Naive B cell (primary cell): Measurements from ENCODE around the gene PGRMC1. TPM values are rescaled to one million over a fixed set of nuclear protein-coding genes. Genes with fewer than 3 reads are reported as not detected.
"Not testable (repeated sequence)": the region's sequence is repeated elsewhere in the genome, so short reads cannot be mapped to it uniquely, and the experiment has no call there.

Source experiments
- ATAC-seq, 2 donors: fragments of 150-1000 bp; cut with Tn5 transposase; 2 replicates each; pipeline ENCODE4 v1.10.0; 2021; ENCODE audit warnings: low read depth in 2 of 2, mild to moderate bottlenecking in 2 of 2, moderate library complexity in 2 of 2
- DNase-seq: peaks from one replicate; pipeline ENCODE4 v3.0.0; 2022
- H3K27ac Mint-ChIP-seq, 6 donors: one replicate each; pipeline ENCODE4 v1.8.0; 2020 to 2022; ENCODE audit warnings: mild to moderate bottlenecking in 6 of 6, mixed read lengths in 6 of 6, moderate library complexity in 5 of 6, inconsistent platforms in 2 of 6
- H3K27me3 Mint-ChIP-seq, 3 donors: one replicate each; pipeline ENCODE4 v1.8.0; 2021 to 2022; ENCODE audit warnings: mixed read lengths in 3 of 3, mild to moderate bottlenecking in 1 of 3
- H3K36me3 Mint-ChIP-seq, 2 donors: one replicate each; pipeline ENCODE4 v1.8.0; 2020 to 2022; ENCODE audit warnings: mixed read lengths in 2 of 2, inconsistent platforms in 1 of 2, mild to moderate bottlenecking in 1 of 2
- H3K4me1 Mint-ChIP-seq, 3 donors: one replicate each; pipeline ENCODE4 v1.8.0; 2020 to 2022; ENCODE audit warnings: mixed read lengths in 3 of 3, inconsistent platforms in 1 of 3, mild to moderate bottlenecking in 1 of 3, moderate library complexity in 1 of 3
- H3K4me3 Mint-ChIP-seq, 8 donors: one replicate each; pipeline ENCODE4 v1.8.0; 2020 to 2022; ENCODE audit warnings: mild to moderate bottlenecking in 8 of 8, mixed read lengths in 8 of 8, moderate library complexity in 8 of 8, inconsistent platforms in 2 of 8
- H3K9me3 Mint-ChIP-seq, 7 donors: one replicate each; pipeline ENCODE4 v1.8.0; 2020 to 2022; ENCODE audit warnings: mixed read lengths in 7 of 7, mild to moderate bottlenecking in 5 of 7, inconsistent platforms in 2 of 7, moderate library complexity in 1 of 7
- polyA plus RNA-seq, 6 donors: library from polyadenylated mRNA; unstranded; fragments of 300-500 nt; fragmentation: Illumina TruSeq; gene quantifications; one replicate each; pipeline ENCODE4 v1.2.3, GENCODE V29; 2021; ENCODE audit warnings: low read depth in 6 of 6

PGRMC1 gene
- polyA plus RNA-seq, 6 donors from 2014 or later = 7.1 to 14.9 (median 10.8) TPM

GRCh38 chrX:119240356-119240755 is 4.3 kb downstream of the PGRMC1 start:
- ATAC-seq = no peak
- peak overlapping the region in 1 of 8 donors; percentile 43 for H3K4me3 Mint-ChIP-seq
- H3K36me3 Mint-ChIP-seq = peaks cover 7 to 10% of the 10 kb centered on the region in 2 donors

GRCh38 chrX:119247702-119248101 is 11.6 kb downstream of the PGRMC1 start:
- Mint-ChIP-seq H3K4me3 (no peak overlapping the region), H3K27ac (no peak overlapping the region), H3K4me1 (no peaks in the 10 kb centered on the region), H3K27me3 (no peaks in the 10 kb centered on the region), H3K36me3 (peaks cover 3% of the 10 kb centered on the region in 2 donors), H3K9me3 (no peaks in the 10 kb centered on the region)
- DNase-seq (no peak), ATAC-seq (no peak)

More at GRCh38 chrX:119240356-119240755, 4.3 kb downstream of the PGRMC1 start:
- DNase-seq = no peak
- Mint-ChIP-seq H3K4me1 (peaks cover 11 to 16% (median 11%) of the 10 kb centered on the region in 3 donors), H3K27me3 (peaks cover 0 to 5% (median 3%) of the 10 kb centered on the region in 3 donors), H3K9me3 (no peaks in the 10 kb centered on the region), H3K27ac (no peak overlapping the region)

- no peak for ATAC-seq
- peaks cover 0 to 7% (median 7%) of the 10 kb centered on the region in 3 donors for H3K27me3 Mint-ChIP-seq
- H3K27ac Mint-ChIP-seq = no peak overlapping the region
- H3K9me3 Mint-ChIP-seq = no peaks in the 10 kb centered on the region
- no peaks in the 10 kb centered on the region for H3K36me3 Mint-ChIP-seq
- H3K4me1 Mint-ChIP-seq = no peaks in the 10 kb centered on the region
- H3K4me3 Mint-ChIP-seq = no peak overlapping the region
- no peak for DNase-seq
Observed at GRCh38 chrX:119249891-119250290, 13.8 kb downstream of the PGRMC1 start.

GRCh38 chrX:119251386-119251785 is 15.3 kb downstream of the PGRMC1 start:
- no peak overlapping the region for H3K27ac Mint-ChIP-seq
- H3K27me3 Mint-ChIP-seq = peaks cover 0 to 16% (median 10%) of the 10 kb centered on the region in 3 donors
- no peaks in the 10 kb centered on the region for H3K4me1 Mint-ChIP-seq
- ATAC-seq (no peak), DNase-seq (no peak)
- H3K36me3 Mint-ChIP-seq = no peaks in the 10 kb centered on the region
- no peaks in the 10 kb centered on the region for H3K9me3 Mint-ChIP-seq
- no peak overlapping the region for H3K4me3 Mint-ChIP-seq

- Mint-ChIP-seq H3K27ac (no peak overlapping the region), H3K27me3 (peaks cover 6 to 29% (median 21%) of the 10 kb centered on the region in 3 donors), H3K9me3 (no peaks in the 10 kb centered on the region), H3K36me3 (no peaks in the 10 kb centered on the region), H3K4me3 (no peak overlapping the region), H3K4me1 (no peaks in the 10 kb centered on the region)
- no peak for DNase-seq
- no peak for ATAC-seq
Observed at GRCh38 chrX:119252716-119253115, 16.6 kb downstream of the PGRMC1 start.

GRCh38 chrX:119266364-119266995 is 30.4 kb downstream of the PGRMC1 start:
- Mint-ChIP-seq H3K4me1 (peaks cover 3 to 5% (median 4%) of the 10 kb centered on the region in 3 donors), H3K36me3 (no peaks in the 10 kb centered on the region), H3K27ac (no peak overlapping the region), H3K9me3 (no peaks in the 10 kb centered on the region), H3K27me3 (peaks cover 9 to 28% (median 15%) of the 10 kb centered on the region in 3 donors), H3K4me3 (no peak overlapping the region)
- ATAC-seq (peak in 1 of 2 donors; percentile 37), DNase-seq (no peak)

- not testable (repeated sequence) for H3K4me1 Mint-ChIP-seq, H3K9me3 Mint-ChIP-seq, H3K4me3 Mint-ChIP-seq, H3K36me3 Mint-ChIP-seq, H3K27ac Mint-ChIP-seq, ATAC-seq, DNase-seq
- H3K27me3 Mint-ChIP-seq = peaks cover 9 to 28% (median 15%) of the 10 kb centered on the region in 3 donors
Observed at GRCh38 chrX:119267115-119267514, 31.0 kb downstream of the PGRMC1 start.

GRCh38 chrX:119272882-119273419 is 36.9 kb downstream of the PGRMC1 start:
- ATAC-seq (no peak), DNase-seq (no peak)
- H3K4me3 Mint-ChIP-seq = peak overlapping the region in 2 of 8 donors; percentile 69 to 86
- H3K36me3 Mint-ChIP-seq = no peaks in the 10 kb centered on the region
- peak overlapping the region in 1 of 6 donors; percentile 88 for H3K27ac Mint-ChIP-seq
- H3K9me3 Mint-ChIP-seq = peaks cover 0 to 6% (median 0%) of the 10 kb centered on the region in 7 donors
- peaks cover 6 to 23% (median 19%) of the 10 kb centered on the region in 3 donors for H3K27me3 Mint-ChIP-seq
- peaks cover 5 to 11% (median 8%) of the 10 kb centered on the region in 3 donors for H3K4me1 Mint-ChIP-seq

GRCh38 chrX:119273420-119274192 is 37.5 kb downstream of the PGRMC1 start:
- Mint-ChIP-seq H3K9me3 (peaks cover 0 to 6% (median 0%) of the 10 kb centered on the region in 7 donors), H3K27ac (peak overlapping the region in 2 of 6 donors; percentile 22 to 88), H3K4me1 (peaks cover 5 to 11% (median 8%) of the 10 kb centered on the region in 3 donors), H3K36me3 (no peaks in the 10 kb centered on the region), H3K27me3 (peaks cover 4 to 16% (median 13%) of the 10 kb centered on the region in 3 donors), H3K4me3 (peak overlapping the region in 7 of 8 donors; percentile 69 to 86 (median 84))
- peak; percentile 25 for DNase-seq
- peak; percentile 85 to 89 for ATAC-seq

GRCh38 chrX:119282347-119282746 is 46.3 kb downstream of the PGRMC1 start:
- H3K4me1 Mint-ChIP-seq, ATAC-seq, H3K27ac Mint-ChIP-seq, H3K4me3 Mint-ChIP-seq, H3K9me3 Mint-ChIP-seq, H3K36me3 Mint-ChIP-seq, DNase-seq: not testable (repeated sequence)
- peaks cover 7 to 12% (median 10%) of the 10 kb centered on the region in 3 donors for H3K27me3 Mint-ChIP-seq

- Mint-ChIP-seq H3K4me3 (no peak overlapping the region), H3K36me3 (no peaks in the 10 kb centered on the region), H3K9me3 (peaks cover 0 to 6% (median 0%) of the 10 kb centered on the region in 7 donors), H3K4me1 (no peaks in the 10 kb centered on the region), H3K27me3 (peaks cover 0 to 14% (median 8%) of the 10 kb centered on the region in 3 donors), H3K27ac (no peak overlapping the region)
- ATAC-seq = no peak
- no peak for DNase-seq
Observed at GRCh38 chrX:119288890-119289393, 52.9 kb downstream of the PGRMC1 start.

GRCh38 chrX:119290476-119290875 is 54.4 kb downstream of the PGRMC1 start:
- H3K27ac Mint-ChIP-seq = no peak overlapping the region
- no peak for DNase-seq
- H3K4me3 Mint-ChIP-seq = no peak overlapping the region
- peaks cover 0 to 9% (median 8%) of the 10 kb centered on the region in 3 donors for H3K27me3 Mint-ChIP-seq
- no peak for ATAC-seq
- no peaks in the 10 kb centered on the region for H3K4me1 Mint-ChIP-seq
- peaks cover 0 to 6% (median 0%) of the 10 kb centered on the region in 7 donors for H3K9me3 Mint-ChIP-seq
- no peaks in the 10 kb centered on the region for H3K36me3 Mint-ChIP-seq

GRCh38 chrX:119291246-119291645 is 55.2 kb downstream of the PGRMC1 start:
- not testable (repeated sequence) for H3K27ac Mint-ChIP-seq, H3K4me1 Mint-ChIP-seq, ATAC-seq, DNase-seq, H3K36me3 Mint-ChIP-seq, H3K27me3 Mint-ChIP-seq, H3K9me3 Mint-ChIP-seq, H3K4me3 Mint-ChIP-seq
